ENCODE results near the gene UBE3B.
"Not testable (repeated sequence)": the region's sequence is repeated elsewhere in the genome, so short reads cannot be mapped to it uniquely, and the experiment has no call there.

UBE3B gene

GRCh38 chr12:109449845-109450532, 27.4 kb upstream of the UBE3B start:
- no peak for DNase-seq

- DNase-seq = no peak
Observed at GRCh38 chr12:109450980-109451379, 26.5 kb upstream of the UBE3B start.

- DNase-seq = no peak
Observed at GRCh38 chr12:109451400-109451799, 26.0 kb upstream of the UBE3B start.

- DNase-seq = no peak
Observed at GRCh38 chr12:109452489-109452888, 24.9 kb upstream of the UBE3B start.

GRCh38 chr12:109455706-109456105, 21.7 kb upstream of the UBE3B start:
- no peak for DNase-seq

- no peak for DNase-seq
Observed at GRCh38 chr12:109458086-109458485, 19.3 kb upstream of the UBE3B start.

GRCh38 chr12:109458771-109459208, 18.6 kb upstream of the UBE3B start:
- DNase-seq = no peak

GRCh38 chr12:109459247-109459646, 18.2 kb upstream of the UBE3B start:
- DNase-seq = no peak

- DNase-seq = no peak
Observed at GRCh38 chr12:109460538-109460937, 16.9 kb upstream of the UBE3B start.

- peak; percentile 85 to 94 (median 88) for DNase-seq
Observed at GRCh38 chr12:109461049-109461845, 16.2 kb upstream of the UBE3B start.

GRCh38 chr12:109461846-109462756, 15.3 kb upstream of the UBE3B start:
- DNase-seq = peak; percentile 3 to 54 (median 32)

GRCh38 chr12:109462868-109463692, 14.4 kb upstream of the UBE3B start:
- peak; percentile 66 to 77 (median 70) for DNase-seq

GRCh38 chr12:109463756-109464155, 13.7 kb upstream of the UBE3B start:
- DNase-seq = no peak

GRCh38 chr12:109464642-109465351, 12.6 kb upstream of the UBE3B start:
- no peak for DNase-seq

GRCh38 chr12:109466305-109466704, 11.1 kb upstream of the UBE3B start:
- no peak for DNase-seq

GRCh38 chr12:109466821-109467220, 10.6 kb upstream of the UBE3B start:
- DNase-seq = no peak

- DNase-seq = peak; percentile 33 to 66 (median 62)
Observed at GRCh38 chr12:109467978-109468676, 9.3 kb upstream of the UBE3B start.

- DNase-seq = no peak
Observed at GRCh38 chr12:109469517-109469916, 7.9 kb upstream of the UBE3B start.

GRCh38 chr12:109473006-109473405, 4.4 kb upstream of the UBE3B start:
- no peak for DNase-seq

GRCh38 chr12:109473526-109474270, 3.7 kb upstream of the UBE3B start:
- DNase-seq = not testable (repeated sequence)
